Stomach (tissue), 9 donors: ENCODE data around the gene WWOX. TPM values are rescaled to one million over a fixed set of nuclear protein-coding genes. Genes with fewer than 3 reads are reported as not detected.

ENCODE experiments used
- DNase-seq, 2 donors: peaks; one replicate each; pipeline versions ENCODE4 v3.0.0 to v3.0.0-alpha.2; 2013 to 2019
- H3K27ac ChIP-seq, 5 donors: fragments of 200-600 bp in 4 of 5; sonication (generic) in 4 of 5; one replicate each; pipeline ENCODE4 v1.5.1; 2013 to 2019; ENCODE audit warnings: mild to moderate bottlenecking in 1 of 5, moderate library complexity in 1 of 5
- H3K27me3 ChIP-seq, 3 donors: fragments of 200-600 bp; sonication (generic); one replicate each; pipeline ENCODE4 v1.5.1; 2017 to 2019; ENCODE audit warnings: mixed run types in 1 of 3
- H3K36me3 ChIP-seq, 4 donors: fragments of 200-600 bp; sonication (generic); 1 replicate in 3 of 4; 2 replicates in 1 of 4; pipeline ENCODE4 v1.5.1; 2016 to 2019
- H3K4me1 ChIP-seq, 4 donors: fragments of 200-600 bp; sonication (generic); one replicate each; pipeline ENCODE4 v1.5.1; 2016 to 2019
- H3K4me3 ChIP-seq, 4 donors: fragments of 200-600 bp; sonication (generic) in 3 of 4; one replicate each; pipeline ENCODE4 v1.5.1; 2016 to 2019; ENCODE audit warnings: mild to moderate bottlenecking in 1 of 4
- H3K9me3 ChIP-seq, 4 donors: fragments of 200-600 bp; sonication (generic); one replicate each; pipeline ENCODE4 v1.5.1; 2016 to 2019
- CTCF ChIP-seq, 7 experiments: fragments of 450-650 bp in 4 of 7; fragments of 200-600 bp in 3 of 7; sonication (generic) in 3 of 7; IDR thresholded peaks; one replicate each; pipeline ENCODE4 v1.5.1; 2016 to 2019; ENCODE audit warnings: antibody characterized with exemption in 7 of 7, control low read depth in 2 of 7, mild to moderate bottlenecking in 1 of 7
- EP300 ChIP-seq: sonication (generic); formaldehyde crosslinking; IDR thresholded peaks from one replicate; pipeline ENCODE4 v1.6.1; 2017; ENCODE audit warnings: antibody characterized with exemption
- POLR2A ChIP-seq, 4 donors: fragments of 450-650 bp; IDR thresholded peaks; one replicate each; pipeline ENCODE4 v1.6.1; 2016; ENCODE audit warnings: antibody characterized with exemption in 4 of 4, control low read depth in 2 of 4, mild to moderate bottlenecking in 1 of 4, moderate library complexity in 1 of 4
- POLR2AphosphoS5 ChIP-seq, 3 donors: sonication (generic); formaldehyde crosslinking; IDR thresholded peaks; one replicate each; pipeline ENCODE4 v1.6.1; 2016; ENCODE audit warnings: antibody characterized with exemption in 3 of 3
- WGBS, 5 donors: extraction: QIAGEN DNeasy Blood & Tissue Kit in 3 of 5; methylation state at CpG; one replicate each; pipeline versions ENCODE4 v1.1.5 to v1.1.7; 2013 to 2018; 5-methylcytosine and 5-hydroxymethylcytosine counted together
- intact Hi-C: fragments of 100-400 bp; cut with DNase I; formaldehyde crosslinking; loops from one replicate; pipeline ENCODE4 v1.15.1; 2023; ENCODE audit warnings: low total_unique reads
- polyA plus RNA-seq, 3 donors: library from polyadenylated mRNA; stranded (reverse); fragments of 200-250 nt; gene quantifications; one replicate each; pipeline ENCODE4 v1.2.3, GENCODE V29; 2013
- total RNA-seq, 5 donors: library from RNA; depleted of rRNA; stranded (reverse); fragments of >200 nt; gene quantifications; one replicate each; pipeline versions ENCODE4 v1.1.0 to v1.2.3, GENCODE V29; 2014 to 2016
- donor health status: healthy with polysubstance abuse.
- donor health status: Bipolar disorder and iron deficiency.
- donor health status: healthy.

The WWOX gene
- total and polyA plus RNA-seq, 8 donors = 7.7 to 129 (median 48.7) TPM

- no peaks in the 10 kb centered on the region for H3K27me3 ChIP-seq
- intact Hi-C loops = no loop called here
- whole genome bisulfite sequencing, 5 donors = 87 to 97% (median 92%) methylated on average over 4 of the region's 4 CpGs
- DNase-seq = no peak
- no peaks in the 10 kb centered on the region for H3K9me3 ChIP-seq
- H3K4me1 ChIP-seq = peaks cover 10 to 29% (median 23%) of the 10 kb centered on the region in 4 donors
- H3K27ac ChIP-seq = no peak overlapping the region
- no peak for TF ChIP-seq CTCF (IDR thresholded peaks at IDR 0.05)
- TF ChIP-seq POLR2AphosphoS5 (IDR thresholded peaks at IDR 0.05) = no peak
- TF ChIP-seq EP300 = no peak
- TF ChIP-seq POLR2A (IDR thresholded peaks at IDR 0.05) = no peak
- H3K36me3 ChIP-seq = no peaks in the 10 kb centered on the region
- no peak overlapping the region for H3K4me3 ChIP-seq
Observed at GRCh38 chr16:78645657-78646056, 546.2 kb downstream of the WWOX start.

- no peak for DNase-seq
- no peak overlapping the region for H3K27ac ChIP-seq
- no peaks in the 10 kb centered on the region for H3K27me3 ChIP-seq
- 83 to 100% (median 90%) methylated on average over 3 of the region's 3 CpGs for WGBS, 5 donors
- H3K4me1 ChIP-seq = peaks cover 10 to 29% (median 23%) of the 10 kb centered on the region in 4 donors
- no peaks in the 10 kb centered on the region for H3K9me3 ChIP-seq
- intact Hi-C loops = no loop called here
- H3K4me3 ChIP-seq = no peak overlapping the region
- no peaks in the 10 kb centered on the region for H3K36me3 ChIP-seq
- TF ChIP-seq EP300 (no peak), POLR2AphosphoS5 (IDR thresholded peaks at IDR 0.05) (no peak), CTCF (IDR thresholded peaks at IDR 0.05) (no peak), POLR2A (IDR thresholded peaks at IDR 0.05) (no peak)
Observed at GRCh38 chr16:78647019-78647418, 547.6 kb downstream of the WWOX start.

GRCh38 chr16:78647491-78647890 is 548.0 kb downstream of the WWOX start:
- H3K27ac ChIP-seq = no peak overlapping the region
- no peaks in the 10 kb centered on the region for H3K27me3 ChIP-seq
- H3K4me1 ChIP-seq = peaks cover 10 to 25% (median 21%) of the 10 kb centered on the region in 4 donors
- TF ChIP-seq POLR2A (IDR thresholded peaks at IDR 0.05) = no peak
- no peak for TF ChIP-seq CTCF (IDR thresholded peaks at IDR 0.05)
- no peak for TF ChIP-seq POLR2AphosphoS5 (IDR thresholded peaks at IDR 0.05)
- no peak for TF ChIP-seq EP300
- intact Hi-C loops = no loop called here
- DNase-seq = no peak
- WGBS, 5 donors = 78 to 92% (median 90%) methylated on average over 2 of the region's 2 CpGs
- no peak overlapping the region for H3K4me3 ChIP-seq
- H3K36me3 ChIP-seq = no peaks in the 10 kb centered on the region
- no peaks in the 10 kb centered on the region for H3K9me3 ChIP-seq

- Histone ChIP-seq H3K4me3 (peak overlapping the region in 1 of 4 donors; percentile 4), H3K4me1 (peaks cover 10 to 16% (median 13%) of the 10 kb centered on the region in 4 donors), H3K27ac (peak overlapping the region in 1 of 5 donors; percentile 61), H3K36me3 (no peaks in the 10 kb centered on the region), H3K27me3 (no peaks in the 10 kb centered on the region), H3K9me3 (no peaks in the 10 kb centered on the region)
- TF ChIP-seq EP300 = no peak
- peak in 1 of 3 donors; percentile 9 for TF ChIP-seq POLR2AphosphoS5 (IDR thresholded peaks at IDR 0.05)
- DNase-seq = peak; percentile 67 to 68
- WGBS, 5 donors = 24 to 38% (median 29%) methylated on average over 3 of the region's 3 CpGs
- intact Hi-C loops = no loop called here
Observed at GRCh38 chr16:78648517-78648916, 549.1 kb downstream of the WWOX start.

- no peaks in the 10 kb centered on the region for H3K36me3 ChIP-seq
- WGBS, 5 donors = 84 to 93% (median 87%) methylated on average over 8 of the region's 8 CpGs
- intact Hi-C loops = no loop called here
Observed at GRCh38 chr16:78650339-78651074, 551.1 kb downstream of the WWOX start.

More at GRCh38 chr16:78650339-78651074, 551.1 kb downstream of the WWOX start:
- DNase-seq = no peak
- no peak for TF ChIP-seq CTCF (IDR thresholded peaks at IDR 0.05)
- TF ChIP-seq EP300 = no peak
- no peak for TF ChIP-seq POLR2AphosphoS5 (IDR thresholded peaks at IDR 0.05)
- no peaks in the 10 kb centered on the region for H3K9me3 ChIP-seq
- H3K27ac ChIP-seq = no peak overlapping the region
- no peak overlapping the region for H3K4me3 ChIP-seq
- no peaks in the 10 kb centered on the region for H3K27me3 ChIP-seq
- H3K4me1 ChIP-seq = peaks cover 11 to 24% (median 18%) of the 10 kb centered on the region in 4 donors
